Left lung (tissue), 10 donors: ENCODE results near the gene OTOF. TPM values are rescaled to one million over a fixed set of nuclear protein-coding genes. Genes with fewer than 3 reads are reported as not detected.

ENCODE experiments used
- ATAC-seq: fragments of 200-7000 bp; cut with Tn5 transposase; one replicate; pipeline ENCODE4 v1.9.1; 2020; ENCODE audit warnings: moderate library complexity
- DNase-seq, 4 donors: peaks; one replicate each; pipeline ENCODE4 v3.0.0-alpha.2; 2013 to 2020
- H3K27ac ChIP-seq, 2 donors: fragments of 200-600 bp; sonication (generic) in 1 of 2; one replicate each; pipeline versions ENCODE4 v1.5.0 to v1.8.0; 2020 to 2021
- H3K27me3 ChIP-seq, 2 donors: fragments of 200-600 bp; sonication (generic) in 1 of 2; one replicate each; pipeline versions ENCODE4 v1.5.0 to v1.8.0; 2020 to 2021
- H3K36me3 ChIP-seq, 2 donors: fragments of 200-600 bp; sonication (generic) in 1 of 2; one replicate each; pipeline versions ENCODE4 v1.5.0 to v1.8.0; 2020 to 2021
- H3K4me1 ChIP-seq, 2 donors: fragments of 200-600 bp; one replicate each; pipeline ENCODE4 v1.8.0; 2021
- H3K4me3 ChIP-seq, 2 donors: fragments of 200-600 bp; sonication (generic) in 1 of 2; one replicate each; pipeline versions ENCODE4 v1.5.0 to v1.8.0; 2020 to 2021; ENCODE audit warnings: mild to moderate bottlenecking in 1 of 2
- H3K9me3 ChIP-seq, 2 donors: fragments of 200-600 bp; sonication (generic) in 1 of 2; one replicate each; pipeline versions ENCODE4 v1.5.0 to v1.8.0; 2020 to 2021
- CTCF ChIP-seq, 2 donors: fragments of 200-600 bp; sonication (generic) in 1 of 2; IDR thresholded peaks; one replicate each; pipeline versions ENCODE4 v1.5.0 to v1.8.0; 2021; ENCODE audit warnings: antibody characterized with exemption in 2 of 2
- intact Hi-C, 2 donors: fragments of 100-400 bp; cut with DNase I; formaldehyde crosslinking; loops; one replicate each; pipeline versions ENCODE4 v1.11.2 to v1.14.2; 2022
- polyA plus RNA-seq, 6 donors: library from polyadenylated mRNA; unstranded; fragments of 120-200 nt; gene quantifications; one replicate each; pipeline ENCODE4 v1.2.1, GENCODE V29; 2013; ENCODE audit not compliant: insufficient read length in 6 of 6
- total RNA-seq, 2 donors: library from RNA; stranded (reverse); fragmentation: NEBNext Ultra II Directional; extraction: Animal tissue kit (Norgen Biotek cat#: 25700); gene quantifications; one replicate each; pipeline ENCODE4 v1.2.1, GENCODE V29; 2021
- donor health status: DM: no; HTN: yes; CAD: no.
- donor health status: DM: no; HTN: no; CAD: no.

OTOF gene
- total and polyA plus RNA-seq, 8 donors = 0.03 to 0.20 (median 0.10) TPM; not detected in 1

DNA sequence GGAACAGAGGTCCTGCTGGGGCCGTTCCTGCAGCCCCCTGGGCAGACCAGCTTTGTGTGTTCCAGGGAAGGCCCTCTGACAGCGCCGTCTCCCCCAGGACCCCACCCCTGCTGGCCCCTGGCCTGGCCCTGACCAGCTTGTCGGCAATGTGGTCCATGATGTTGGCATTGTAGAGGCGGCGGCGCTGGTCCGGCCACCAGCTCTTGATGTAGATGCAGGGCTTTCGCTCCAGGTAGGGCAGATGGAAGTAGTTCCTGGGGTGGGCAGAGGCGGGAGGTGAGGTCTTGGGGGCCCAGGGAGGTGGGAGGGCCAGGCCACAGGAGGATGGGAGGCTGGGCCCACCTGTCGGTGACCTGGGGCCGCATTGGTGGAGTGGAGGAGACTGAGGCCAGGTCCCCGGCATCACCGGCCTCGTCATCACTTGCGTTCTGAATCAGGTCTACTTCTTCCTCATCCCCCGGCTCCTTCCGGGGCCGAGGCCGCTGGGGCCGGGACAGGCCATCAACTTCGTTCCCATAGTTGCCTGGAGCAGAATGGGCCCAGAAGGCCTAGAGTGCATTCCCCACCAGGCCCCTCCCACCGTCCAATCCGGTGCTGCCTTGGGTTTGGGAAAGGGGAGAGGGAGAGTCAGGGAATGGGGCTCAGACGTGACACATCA, 1.3 kb upstream of the OTOF start:
- Histone ChIP-seq H3K36me3 (no peaks in the 10 kb centered on the region), H3K9me3 (no peaks in the 10 kb centered on the region), H3K4me3 (no peak overlapping the region), H3K27me3 (peaks cover 0 to 12% of the 10 kb centered on the region in 2 donors), H3K27ac (no peak overlapping the region), H3K4me1 (no peaks in the 10 kb centered on the region)
- no peak for TF ChIP-seq CTCF (IDR thresholded peaks at IDR 0.05)
- DNase-seq = no peak
- no peak for ATAC-seq
- intact Hi-C loops = no loop called here

- Histone ChIP-seq H3K27ac (no peak overlapping the region), H3K36me3 (no peaks in the 10 kb centered on the region), H3K27me3 (peaks cover 0 to 12% of the 10 kb centered on the region in 2 donors), H3K9me3 (no peaks in the 10 kb centered on the region), H3K4me1 (no peaks in the 10 kb centered on the region), H3K4me3 (no peak overlapping the region)
- DNase-seq (no peak), ATAC-seq (no peak)
- no peak for TF ChIP-seq CTCF (IDR thresholded peaks at IDR 0.05)
- intact Hi-C loops = no loop called here
Measured at GRCh38 chr2:26478366-26478765, 442 bp upstream of the OTOF start.

DNA sequence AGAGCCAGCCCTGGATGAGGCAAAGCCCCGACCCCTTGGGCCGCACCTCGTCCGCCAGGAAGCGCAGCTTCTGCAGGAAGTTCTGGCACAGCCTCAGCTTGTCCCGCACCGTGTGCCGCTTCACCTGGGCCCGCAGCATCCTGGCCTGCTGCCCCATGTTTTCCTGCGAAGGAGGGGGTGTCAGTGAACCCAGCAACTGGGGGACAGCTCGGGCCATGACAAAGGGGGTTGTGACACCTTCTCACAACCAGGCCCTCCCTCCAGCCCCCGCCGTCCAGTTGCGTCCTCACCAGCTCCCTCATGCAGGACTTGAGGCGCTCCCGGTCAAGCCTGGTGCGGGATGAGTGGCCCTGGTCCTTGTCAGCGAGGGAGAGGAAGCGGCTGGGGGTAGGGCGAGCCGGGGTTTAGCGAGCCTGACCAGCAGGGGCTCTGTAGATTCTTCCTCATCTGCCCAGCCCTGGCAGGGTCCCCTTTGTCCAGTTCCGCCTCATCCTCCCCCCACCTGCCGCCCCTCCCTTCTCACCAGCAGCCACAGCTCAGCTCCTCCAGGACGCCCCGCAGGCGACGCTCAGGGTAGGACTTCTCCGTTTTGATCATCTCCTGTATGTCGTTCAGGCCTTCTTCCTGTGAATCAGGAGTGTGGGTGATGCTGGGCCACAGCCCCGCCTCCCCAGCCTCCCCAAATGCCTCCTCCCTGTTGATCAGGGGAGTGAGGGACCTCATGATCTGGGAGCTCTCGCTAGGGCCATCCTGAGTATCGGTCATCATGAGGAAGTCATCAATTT, 606 bp downstream of the OTOF start:
- Histone ChIP-seq H3K27ac (no peak overlapping the region), H3K4me3 (no peak overlapping the region), H3K36me3 (no peaks in the 10 kb centered on the region), H3K27me3 (peaks cover 0 to 12% of the 10 kb centered on the region in 2 donors), H3K9me3 (no peaks in the 10 kb centered on the region), H3K4me1 (no peaks in the 10 kb centered on the region)
- ATAC-seq (no peak), DNase-seq (no peak)
- no peak for TF ChIP-seq CTCF (IDR thresholded peaks at IDR 0.05)
- intact Hi-C loops = no loop called here

- Histone ChIP-seq H3K9me3 (no peaks in the 10 kb centered on the region), H3K36me3 (no peaks in the 10 kb centered on the region), H3K4me1 (no peaks in the 10 kb centered on the region), H3K27ac (no peak overlapping the region), H3K27me3 (peaks cover 0 to 12% of the 10 kb centered on the region in 2 donors), H3K4me3 (no peak overlapping the region)
- no peak for TF ChIP-seq CTCF (IDR thresholded peaks at IDR 0.05)
- no peak for ATAC-seq
- intact Hi-C loops = no loop called here
- no peak for DNase-seq
Measured at GRCh38 chr2:26475832-26476501, 2.0 kb downstream of the OTOF start.

DNA sequence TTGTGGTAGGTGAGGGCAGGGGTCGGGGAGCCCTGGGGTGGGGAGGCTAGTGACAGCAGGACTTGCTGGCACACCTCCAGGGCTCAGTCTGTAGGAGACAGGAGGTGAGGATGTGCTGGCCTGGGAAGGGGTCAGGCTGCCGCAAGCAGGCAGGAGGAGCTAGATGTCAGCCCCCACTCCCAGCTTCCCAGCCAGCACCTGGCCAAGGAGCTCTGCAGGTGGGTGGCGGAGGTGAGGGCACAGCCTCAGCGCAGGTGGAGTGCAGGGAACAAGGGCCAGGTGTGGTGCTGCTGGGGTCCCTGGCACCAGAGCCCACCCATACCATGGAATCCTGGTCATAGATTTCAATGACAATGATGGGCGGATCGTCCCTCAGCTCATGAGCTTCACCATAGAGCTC, 2.9 kb downstream of the OTOF start:
- intact Hi-C loops = no loop called here
- Histone ChIP-seq H3K36me3 (no peaks in the 10 kb centered on the region), H3K4me1 (no peaks in the 10 kb centered on the region), H3K4me3 (no peak overlapping the region), H3K27me3 (peaks cover 0 to 12% of the 10 kb centered on the region in 2 donors), H3K27ac (no peak overlapping the region), H3K9me3 (no peaks in the 10 kb centered on the region)
- TF ChIP-seq CTCF (IDR thresholded peaks at IDR 0.05) = no peak
- DNase-seq (no peak), ATAC-seq (no peak)
